Daoy (cell line): ENCODE results near the gene BICD1. TPM values are rescaled to one million over a fixed set of nuclear protein-coding genes. Genes with fewer than 3 reads are reported as not detected.

ENCODE experiments used
- DNase-seq: peaks from one replicate; pipeline ENCODE4 v3.0.0-alpha.2; 2015; ENCODE audit warnings: low read depth
- total RNA-seq: library from RNA; depleted of rRNA; stranded (reverse); fragments of >200 nt; shearing (Covaris generic); gene quantifications from 2 replicates; pipeline ENCODE4 v1.2.3, GENCODE V29; 2014; rRNA removed

The BICD1 gene
- total RNA-seq, 1 experiment from 2014 or later = 14.2 TPM

GRCh38 chr12:32400866-32401265 is 294.2 kb downstream of the BICD1 start:
- DNase-seq = no peak

DNA sequence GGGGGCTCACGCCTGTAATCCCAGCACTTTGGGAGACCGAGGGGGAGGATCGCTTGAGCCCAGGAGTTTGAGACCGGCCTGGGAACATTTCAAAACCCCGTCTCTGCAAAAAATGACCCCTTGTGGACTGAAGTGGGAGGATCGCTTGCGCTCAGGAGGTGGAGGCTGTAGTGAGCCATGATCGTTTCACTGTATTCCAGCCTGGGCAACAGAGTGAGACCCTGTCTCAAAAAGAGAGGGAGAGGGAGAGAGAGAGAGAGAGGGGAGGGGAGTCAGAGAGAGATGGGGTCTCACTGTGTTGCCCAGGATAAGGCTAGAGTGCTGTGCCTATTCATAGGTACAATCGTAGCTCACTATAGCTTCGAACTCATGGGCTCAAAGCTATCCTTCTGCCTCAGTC is 295.5 kb downstream of the BICD1 start:
- DNase-seq = no peak

DNA sequence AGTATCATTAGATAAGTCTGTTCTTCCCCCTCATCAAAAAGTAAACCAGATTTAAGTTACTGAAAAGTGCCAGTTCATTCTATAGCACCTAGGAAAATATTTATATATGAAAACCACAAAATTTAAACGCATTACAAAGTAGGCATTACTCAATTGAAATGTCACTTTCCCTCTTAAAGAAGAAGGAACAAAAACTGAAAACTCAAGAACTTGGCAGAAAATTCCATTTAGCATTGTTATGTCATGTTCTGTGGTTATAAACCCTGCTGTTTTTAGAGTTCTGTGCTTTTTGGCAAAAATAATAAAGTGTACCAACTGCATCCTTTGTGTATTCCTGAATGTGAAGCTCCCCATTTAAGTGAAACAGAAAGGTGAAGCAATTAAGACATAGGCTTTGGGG is 296.3 kb downstream of the BICD1 start:
- DNase-seq = no peak

- no peak for DNase-seq
These were observed 301.1 kb downstream of the BICD1 start for GRCh38 chr12:32407795-32408194.

DNA sequence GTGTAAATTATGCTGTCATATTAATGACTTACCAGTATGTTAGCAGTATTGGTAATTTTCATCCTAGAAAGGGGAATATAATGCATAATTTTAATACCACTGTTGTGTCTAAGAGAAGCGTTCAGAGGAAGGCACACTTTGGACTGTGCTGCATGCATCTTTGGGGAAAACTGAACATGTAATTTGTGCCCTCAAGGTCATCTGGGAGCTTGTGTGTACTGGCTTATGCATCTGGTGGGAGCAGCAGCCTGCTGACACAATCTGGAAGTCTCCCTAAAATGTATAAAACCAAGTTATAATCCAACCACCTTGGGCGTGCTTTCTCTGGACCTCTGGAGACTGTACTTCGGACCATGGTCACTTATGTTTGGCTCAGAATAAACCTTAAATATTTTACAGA is 306.8 kb downstream of the BICD1 start:
- no peak for DNase-seq

GRCh38 chr12:32418221-32418620 is 311.6 kb downstream of the BICD1 start:
- no peak for DNase-seq

DNA sequence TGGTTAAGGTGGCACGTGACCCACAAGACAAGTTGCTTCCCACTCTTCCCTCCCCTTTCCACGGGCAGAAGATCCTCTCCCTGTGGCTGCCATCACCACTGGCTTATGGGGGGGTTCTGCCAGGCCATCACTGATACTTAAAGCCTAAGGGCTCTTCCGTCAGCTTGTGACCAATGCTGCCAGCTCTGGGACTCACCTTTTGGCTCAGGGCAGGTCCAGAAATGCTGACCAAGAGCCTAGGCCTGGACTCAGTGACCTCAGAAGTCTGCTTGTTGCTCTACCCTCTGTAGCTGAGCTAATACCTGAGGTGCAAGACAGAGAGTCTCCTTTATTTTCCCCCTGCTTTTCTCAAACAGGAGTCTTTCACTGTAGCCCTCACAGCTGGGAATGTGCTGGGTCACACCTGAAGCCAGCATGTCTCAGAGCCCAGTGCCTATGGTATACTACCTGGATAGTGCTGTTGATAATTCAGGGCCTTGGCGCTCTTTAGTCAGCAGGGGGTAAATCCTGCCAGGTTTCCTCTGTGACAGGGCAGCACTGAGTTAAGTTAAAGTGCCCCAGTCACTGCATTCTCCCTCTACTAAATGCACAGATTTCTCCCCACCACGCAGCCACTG is 312.4 kb downstream of the BICD1 start:
- DNase-seq = no peak

DNA sequence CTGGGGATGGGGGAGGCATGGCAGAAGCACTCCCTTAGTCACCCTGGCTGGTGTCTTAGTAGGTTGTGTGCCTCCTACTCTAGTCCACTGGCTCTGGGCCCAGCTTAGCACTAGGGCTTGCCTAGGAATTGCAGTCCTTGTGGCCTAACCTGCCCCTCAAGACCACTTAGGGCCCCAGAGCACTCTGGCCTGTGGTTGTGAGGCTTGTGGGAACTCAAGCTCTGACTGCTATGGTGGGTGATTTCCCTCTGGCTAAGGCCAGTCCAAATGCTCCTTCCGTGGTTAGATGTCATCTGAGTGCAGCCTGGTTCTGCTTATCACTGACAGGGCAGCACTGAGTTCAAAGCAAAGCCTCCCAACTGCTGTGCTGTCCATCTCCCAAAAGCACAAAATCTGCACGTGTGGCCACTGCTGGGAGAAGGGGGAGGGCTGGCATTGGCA is 312.9 kb downstream of the BICD1 start:
- DNase-seq = peak; percentile 34

DNA sequence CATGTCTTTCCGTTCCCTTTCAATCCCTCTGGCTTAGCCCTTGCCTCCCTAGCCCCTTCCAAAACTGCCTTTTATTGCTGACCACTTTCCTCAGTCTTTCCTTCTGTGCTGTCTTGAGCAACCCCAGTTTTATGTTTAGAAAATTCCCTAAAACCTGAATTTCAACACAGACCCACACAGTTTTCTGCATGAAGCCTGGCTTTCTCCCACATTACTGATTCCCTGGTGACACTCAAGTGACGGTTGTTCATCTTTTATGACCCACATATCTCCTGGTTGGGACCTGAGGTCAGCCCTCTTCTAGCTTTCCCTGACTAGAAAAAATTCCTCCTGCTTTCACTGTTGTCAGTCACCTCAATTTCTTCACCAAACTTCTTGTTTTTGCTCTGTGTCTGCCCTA is 313.7 kb downstream of the BICD1 start:
- DNase-seq = no peak

DNA sequence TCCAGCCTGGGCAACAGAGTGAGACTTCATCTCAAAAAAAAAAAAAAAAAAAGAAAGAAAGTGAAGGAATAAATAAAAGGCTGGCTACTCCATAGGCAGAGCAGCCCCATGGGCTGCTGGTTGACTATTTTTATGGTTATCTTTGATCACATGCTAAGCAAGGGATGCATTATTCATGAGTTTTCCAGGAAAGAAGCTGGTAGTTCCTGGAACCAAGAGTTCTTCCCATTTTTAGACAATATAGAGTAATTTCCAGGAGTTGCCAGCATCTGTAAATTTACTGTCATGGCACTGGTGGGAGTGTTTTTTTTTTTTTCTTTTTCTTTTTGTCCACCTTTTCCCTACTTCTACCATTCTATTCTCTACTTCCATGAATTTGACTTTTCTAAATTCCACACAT is 316.9 kb downstream of the BICD1 start:
- DNase-seq = no peak

GRCh38 chr12:32431025-32431424 is 324.4 kb downstream of the BICD1 start:
- DNase-seq = no peak

Other genes with a start within 250 kb of the BICD1 start
- 12.1 and 15.5 TPM in 2 replicates for gene RESF1, start 147.4 kb upstream of the BICD1 start, total RNA-seq